ENCODE results near the gene NIP7. TPM values are rescaled to one million over a fixed set of nuclear protein-coding genes. Genes with fewer than 3 reads are reported as not detected.

Gene NIP7
- total and polyA plus RNA-seq, 8 donors, result 17.4 to 35.5 (median 29.3) TPM

GRCh38 chr16:69311533-69312387 is 27.8 kb upstream of the NIP7 start:
- intact Hi-C loops (cut with DNase I), result no loop called here
- Histone ChIP-seq H3K9me3 (no peaks in the 10 kb centered on the region), H3K4me3 (peak overlapping the region; percentile 86 to 90), H3K36me3 (peaks cover 0 to 26% of the 10 kb centered on the region in 2 donors), H3K27ac (peak overlapping the region; percentile 79 to 90), H3K4me1 (peaks cover 0 to 26% of the 10 kb centered on the region in 2 donors), H3K27me3 (no peaks in the 10 kb centered on the region)
- no peak for TF ChIP-seq CTCF (IDR thresholded peaks at IDR 0.05)
- ATAC-seq (peak; percentile 46), DNase-seq (peak in 1 of 4 donors; percentile 88)

- no peak overlapping the region for H3K27ac ChIP-seq
- H3K4me1 ChIP-seq, result peaks cover 0 to 26% of the 10 kb centered on the region in 2 donors
- DNase-seq, result no peak
- no peak for ATAC-seq
- TF ChIP-seq CTCF (IDR thresholded peaks at IDR 0.05), result no peak
- no peaks in the 10 kb centered on the region for H3K9me3 ChIP-seq
- H3K36me3 ChIP-seq, result peaks cover 0 to 43% of the 10 kb centered on the region in 2 donors
- no peak overlapping the region for H3K4me3 ChIP-seq
- intact Hi-C loops (cut with DNase I), result no loop called here
- no peaks in the 10 kb centered on the region for H3K27me3 ChIP-seq
Observed at GRCh38 chr16:69313469-69313868, 26.1 kb upstream of the NIP7 start.

- H3K36me3 ChIP-seq, result peaks cover 0 to 54% of the 10 kb centered on the region in 2 donors
- peaks cover 0 to 26% of the 10 kb centered on the region in 2 donors for H3K4me1 ChIP-seq
- ATAC-seq, result no peak
- H3K4me3 ChIP-seq, result no peak overlapping the region
- H3K27ac ChIP-seq, result no peak overlapping the region
- H3K27me3 ChIP-seq, result no peaks in the 10 kb centered on the region
- no peak for TF ChIP-seq CTCF (IDR thresholded peaks at IDR 0.05)
- intact Hi-C loops (cut with DNase I), result no loop called here
- H3K9me3 ChIP-seq, result no peaks in the 10 kb centered on the region
- DNase-seq, result no peak
Observed at GRCh38 chr16:69314534-69314933, 25.0 kb upstream of the NIP7 start.

- no peaks in the 10 kb centered on the region for H3K9me3 ChIP-seq
- H3K4me3 ChIP-seq, result no peak overlapping the region
- H3K27ac ChIP-seq, result no peak overlapping the region
- intact Hi-C loops (cut with DNase I), result no loop called here
- no peaks in the 10 kb centered on the region for H3K27me3 ChIP-seq
- no peak for TF ChIP-seq CTCF (IDR thresholded peaks at IDR 0.05)
- peaks cover 0 to 66% of the 10 kb centered on the region in 2 donors for H3K36me3 ChIP-seq
- H3K4me1 ChIP-seq, result peaks cover 0 to 22% of the 10 kb centered on the region in 2 donors
- ATAC-seq (no peak), DNase-seq (no peak)
Observed at GRCh38 chr16:69315486-69316311, 23.9 kb upstream of the NIP7 start.

DNA sequence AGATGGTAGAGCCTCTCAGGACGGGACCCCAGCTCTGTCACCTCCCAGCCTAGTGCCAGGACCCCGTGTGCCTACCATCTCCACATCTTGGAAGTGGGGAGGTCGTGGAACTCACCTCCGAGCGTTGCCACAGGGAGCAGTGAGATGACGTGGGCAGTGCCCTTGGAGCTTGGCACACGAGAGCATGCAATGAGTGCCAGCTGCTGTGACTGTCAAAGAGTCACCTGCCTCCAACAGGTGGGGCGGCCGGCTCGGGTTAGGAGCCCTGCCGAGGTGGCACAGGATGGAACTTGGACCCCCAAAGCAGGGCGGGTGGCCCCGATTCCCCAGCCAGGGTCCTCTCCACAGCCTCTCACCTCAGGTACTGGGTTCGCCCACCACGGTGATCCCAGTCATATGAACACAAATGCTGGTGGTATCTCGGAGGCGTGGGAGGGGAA is 23.0 kb upstream of the NIP7 start:
- no peaks in the 10 kb centered on the region for H3K9me3 ChIP-seq
- intact Hi-C loops (cut with DNase I), result no loop called here
- TF ChIP-seq CTCF (IDR thresholded peaks at IDR 0.05), result no peak
- H3K36me3 ChIP-seq, result peaks cover 0 to 75% of the 10 kb centered on the region in 2 donors
- H3K27ac ChIP-seq, result no peak overlapping the region
- DNase-seq (no peak), ATAC-seq (no peak)
- H3K27me3 ChIP-seq, result no peaks in the 10 kb centered on the region
- peaks cover 0 to 22% of the 10 kb centered on the region in 2 donors for H3K4me1 ChIP-seq
- no peak overlapping the region for H3K4me3 ChIP-seq
